HG02798 (cell line): Measurements from ENCODE around the gene CASP10.
"Not testable (repeated sequence)": the region's sequence is repeated elsewhere in the genome, so short reads cannot be mapped to it uniquely, and the experiment has no call there.

Source experiments
- ATAC-seq: cut with Tn5 transposase; IDR thresholded peaks from one replicate; pipeline ENCODE4 v1.9.1; 2021; ENCODE audit warnings: mild to moderate bottlenecking; ENCODE audit not compliant: unreplicated experiment, poor library complexity

Gene CASP10, protein sequence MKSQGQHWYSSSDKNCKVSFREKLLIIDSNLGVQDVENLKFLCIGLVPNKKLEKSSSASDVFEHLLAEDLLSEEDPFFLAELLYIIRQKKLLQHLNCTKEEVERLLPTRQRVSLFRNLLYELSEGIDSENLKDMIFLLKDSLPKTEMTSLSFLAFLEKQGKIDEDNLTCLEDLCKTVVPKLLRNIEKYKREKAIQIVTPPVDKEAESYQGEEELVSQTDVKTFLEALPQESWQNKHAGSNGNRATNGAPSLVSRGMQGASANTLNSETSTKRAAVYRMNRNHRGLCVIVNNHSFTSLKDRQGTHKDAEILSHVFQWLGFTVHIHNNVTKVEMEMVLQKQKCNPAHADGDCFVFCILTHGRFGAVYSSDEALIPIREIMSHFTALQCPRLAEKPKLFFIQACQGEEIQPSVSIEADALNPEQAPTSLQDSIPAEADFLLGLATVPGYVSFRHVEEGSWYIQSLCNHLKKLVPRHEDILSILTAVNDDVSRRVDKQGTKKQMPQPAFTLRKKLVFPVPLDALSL

DNA sequence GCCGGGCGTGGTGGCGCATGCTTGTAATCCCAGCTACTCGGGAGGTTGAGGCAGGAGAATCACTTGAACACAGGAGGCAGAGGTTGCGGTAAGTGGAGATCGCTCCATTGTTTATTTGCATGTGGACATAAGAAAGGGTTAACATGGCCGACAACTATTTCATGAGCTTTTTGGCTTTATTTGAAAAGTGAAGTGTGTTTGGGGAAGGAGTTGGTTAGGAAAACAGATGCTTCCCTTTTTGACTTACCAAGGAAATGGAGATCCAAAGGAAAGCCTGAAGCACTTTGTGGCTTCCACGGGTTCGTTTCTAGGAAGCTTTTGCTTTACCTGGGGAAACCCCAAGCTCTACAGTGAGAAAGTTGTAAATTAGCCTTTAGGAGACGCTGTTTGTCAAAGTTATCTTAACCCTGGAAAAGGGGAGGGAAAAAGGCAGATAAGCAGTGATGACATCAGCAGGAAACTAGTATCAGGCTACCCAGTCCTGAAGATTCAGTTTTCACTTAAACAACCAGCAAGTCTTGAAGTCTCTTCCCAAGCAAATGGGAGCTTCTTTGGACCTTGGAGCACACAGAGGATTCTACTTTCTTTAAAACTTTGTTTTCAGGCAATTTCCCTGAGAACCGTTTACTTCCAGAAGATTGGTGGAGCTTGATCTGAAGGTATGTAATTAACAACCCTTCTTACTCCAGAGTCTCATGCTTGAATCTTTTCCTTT, at the start of gene CASP10:
Gene CASP10 (plus strand): TSS at position 492 of the 715 bp plus-strand sequence. CDS start 2,637 bp downstream, outside the sequence.
- ATAC-seq: peak; percentile 90

DNA sequence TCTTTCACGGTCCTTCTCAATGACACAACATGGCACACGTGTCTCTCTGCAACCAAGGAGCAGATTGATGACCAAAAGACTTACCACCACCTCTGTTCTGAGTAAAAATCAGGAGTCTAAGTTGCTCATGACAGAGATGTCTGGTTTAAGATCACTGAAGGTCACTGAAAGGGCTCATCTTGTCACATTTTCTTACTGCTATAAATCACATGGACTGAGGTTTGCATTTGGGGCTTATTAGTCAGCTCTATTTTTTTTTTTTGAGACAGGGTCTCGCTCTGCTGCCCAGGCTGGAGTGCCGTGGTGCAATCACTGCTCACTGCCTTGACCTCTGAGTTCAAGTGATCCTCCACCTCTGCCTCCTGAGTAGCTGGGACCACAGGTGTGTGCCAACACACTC, 47.6 kb upstream of the CASP10 start:
- ATAC-seq: no peak

DNA sequence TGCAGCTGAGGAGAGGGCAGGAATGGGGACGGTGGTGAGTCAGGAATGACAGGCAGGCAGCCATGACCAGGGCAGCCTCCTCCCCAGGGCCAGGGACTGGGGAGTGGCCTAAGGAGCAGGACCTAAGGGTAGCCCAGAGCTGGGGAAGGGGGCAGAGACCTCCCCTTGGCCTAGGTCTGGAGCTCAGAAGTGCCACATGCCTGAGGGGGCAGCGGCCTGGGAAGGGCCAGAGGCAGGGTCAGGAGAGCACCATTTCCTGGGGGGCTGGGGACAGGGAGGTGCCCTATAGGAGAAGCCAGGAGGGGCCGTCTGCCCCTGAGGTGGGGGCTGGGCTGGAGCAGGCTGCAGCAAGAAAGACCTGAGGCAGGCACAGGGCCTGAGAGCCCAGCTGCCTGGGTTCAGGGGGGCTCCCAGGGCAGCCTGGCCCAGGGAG, 46.0 kb upstream of the CASP10 start:
- no peak for ATAC-seq

DNA sequence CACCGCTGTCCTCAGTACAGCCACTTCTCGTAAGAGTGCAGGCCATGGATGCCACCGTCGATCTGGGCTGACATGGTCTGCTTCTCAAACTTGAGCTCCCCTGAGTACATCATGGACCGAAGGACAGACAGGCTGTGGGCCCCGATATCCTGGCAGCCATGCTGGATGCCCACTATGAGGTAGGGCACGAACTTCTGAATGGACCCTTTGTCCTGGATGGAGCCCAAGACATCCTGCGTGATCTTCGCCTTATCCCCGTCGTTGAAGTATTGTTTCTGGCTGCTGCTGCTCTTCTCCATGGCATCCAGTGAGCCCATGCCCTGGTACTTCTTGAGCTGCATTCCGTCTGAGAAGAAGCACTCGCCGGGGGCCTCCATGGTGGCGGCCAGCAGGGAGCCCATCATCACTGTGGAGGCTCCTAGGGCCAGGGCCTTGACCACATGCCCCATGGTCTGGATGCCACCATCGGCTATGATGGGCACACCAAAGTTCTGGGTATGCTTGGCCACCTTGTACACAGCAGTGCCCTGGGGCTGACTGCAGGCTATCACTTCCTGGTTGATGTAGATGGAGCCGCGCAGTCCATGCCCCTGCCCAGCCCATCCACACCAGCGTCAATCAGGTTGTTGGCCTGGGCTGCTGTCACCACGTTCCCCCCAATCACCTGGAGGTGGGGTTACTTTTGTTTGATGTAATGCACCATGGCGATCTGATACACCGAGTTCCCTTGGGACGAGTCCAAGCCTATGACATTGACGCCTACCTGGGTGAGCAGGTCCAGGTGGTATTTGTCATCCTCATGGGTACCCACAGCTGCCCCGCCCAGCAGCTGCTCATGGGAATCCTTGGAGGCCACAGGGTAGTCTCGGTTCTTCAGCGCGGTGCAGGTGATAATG, 45.2 kb upstream of the CASP10 start:
- no peak for ATAC-seq

DNA sequence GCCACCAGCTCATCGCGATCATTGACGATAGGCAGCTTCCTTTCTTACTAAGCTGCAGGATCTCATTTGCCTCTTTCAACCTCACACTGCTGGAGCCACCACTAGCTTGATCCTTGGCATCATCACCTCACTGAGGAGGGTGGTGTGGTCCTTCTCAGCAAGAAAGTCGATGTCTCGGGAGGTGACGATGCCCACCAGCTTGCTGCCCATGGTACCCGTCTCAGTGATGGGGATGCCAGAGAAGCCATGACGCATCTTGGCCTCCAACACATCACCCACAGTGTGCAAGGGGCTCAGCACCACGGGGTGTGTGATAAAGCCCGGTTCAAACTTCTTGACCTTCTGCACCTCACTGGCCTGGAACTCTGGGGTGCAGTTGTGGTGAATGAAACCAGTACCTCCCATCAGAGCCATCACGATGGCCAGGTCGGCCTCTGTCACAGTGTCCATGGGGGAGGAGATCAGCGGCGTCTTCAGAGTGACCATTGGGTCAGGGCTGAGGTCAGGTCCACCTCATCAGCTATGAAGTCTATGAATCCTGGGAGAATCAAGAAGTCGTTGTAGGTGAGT, 44.5 kb upstream of the CASP10 start:
- no peak for ATAC-seq

DNA sequence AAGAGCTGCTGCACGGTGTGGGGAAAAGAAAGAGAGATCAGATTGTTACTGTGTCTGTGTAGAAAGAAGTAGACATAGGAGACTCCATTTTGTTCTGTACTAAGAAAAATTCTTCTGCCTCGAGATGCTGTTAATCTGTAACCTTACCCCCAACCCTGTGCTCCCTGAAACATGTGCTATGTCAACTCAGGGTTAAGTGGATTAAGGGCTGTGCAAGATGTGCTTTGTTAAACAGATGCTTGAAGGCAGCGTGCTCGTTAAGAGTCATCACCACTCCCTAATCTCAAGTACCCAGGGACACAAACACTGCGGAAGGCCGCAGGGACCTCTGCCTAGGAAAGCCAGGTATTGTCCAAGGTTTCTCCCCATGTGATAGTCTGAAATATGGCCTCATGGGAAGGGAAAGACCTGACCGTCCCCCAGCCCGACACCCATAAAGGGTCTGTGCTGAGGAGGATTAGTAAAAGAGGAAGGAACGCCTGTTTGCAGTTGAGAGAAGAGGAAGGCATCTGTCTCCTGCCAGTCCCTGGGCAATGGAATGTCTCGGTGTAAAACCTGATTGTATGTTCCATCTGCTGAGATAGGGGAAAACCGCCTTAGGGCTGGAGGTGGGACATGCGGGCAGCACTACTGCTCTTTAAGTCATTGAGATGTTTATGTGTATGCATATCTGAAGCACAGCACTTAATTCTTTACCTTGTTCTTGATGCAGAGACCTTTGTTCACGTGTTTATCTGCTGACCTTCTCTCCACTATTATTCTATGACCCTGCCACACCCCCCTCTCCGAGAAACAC, 43.8 kb upstream of the CASP10 start:
- ATAC-seq: not testable (repeated sequence)

DNA sequence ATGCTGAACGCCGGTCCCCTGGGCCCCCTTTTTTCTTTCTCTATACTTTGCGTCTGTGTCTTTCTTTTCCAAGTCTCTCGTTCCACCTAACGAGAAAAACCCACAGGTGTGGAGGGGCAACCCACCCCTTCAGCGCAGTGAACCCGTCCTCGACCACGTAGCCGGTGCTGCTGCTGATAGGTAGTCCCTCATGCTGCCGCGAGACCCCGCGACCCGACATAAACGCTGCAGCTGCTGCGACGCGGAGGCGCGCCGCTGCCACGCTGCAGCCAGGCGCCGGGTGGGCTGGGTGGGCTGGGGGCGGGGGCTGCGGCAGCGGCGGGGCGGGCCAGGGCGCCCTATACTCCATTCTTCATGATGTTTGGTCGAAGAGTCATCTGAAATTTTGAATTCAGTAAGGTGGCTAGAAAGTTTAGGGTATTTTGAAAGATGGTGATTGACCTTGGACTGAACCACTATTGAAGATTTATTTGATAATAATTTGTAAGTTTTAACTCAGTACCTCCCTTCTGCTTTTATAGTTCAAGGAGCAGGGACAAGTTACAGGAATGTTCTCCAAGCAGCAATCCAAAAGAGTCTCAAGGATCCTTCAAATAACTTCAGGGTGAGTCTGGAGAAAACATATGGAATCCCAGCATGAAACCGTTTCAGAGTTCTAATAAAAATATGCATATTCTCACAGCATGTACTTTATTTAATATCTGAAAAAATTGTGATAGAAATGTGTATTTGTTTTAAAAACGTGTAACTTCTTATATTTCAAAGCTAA, 42.9 kb upstream of the CASP10 start:
- ATAC-seq: no peak

DNA sequence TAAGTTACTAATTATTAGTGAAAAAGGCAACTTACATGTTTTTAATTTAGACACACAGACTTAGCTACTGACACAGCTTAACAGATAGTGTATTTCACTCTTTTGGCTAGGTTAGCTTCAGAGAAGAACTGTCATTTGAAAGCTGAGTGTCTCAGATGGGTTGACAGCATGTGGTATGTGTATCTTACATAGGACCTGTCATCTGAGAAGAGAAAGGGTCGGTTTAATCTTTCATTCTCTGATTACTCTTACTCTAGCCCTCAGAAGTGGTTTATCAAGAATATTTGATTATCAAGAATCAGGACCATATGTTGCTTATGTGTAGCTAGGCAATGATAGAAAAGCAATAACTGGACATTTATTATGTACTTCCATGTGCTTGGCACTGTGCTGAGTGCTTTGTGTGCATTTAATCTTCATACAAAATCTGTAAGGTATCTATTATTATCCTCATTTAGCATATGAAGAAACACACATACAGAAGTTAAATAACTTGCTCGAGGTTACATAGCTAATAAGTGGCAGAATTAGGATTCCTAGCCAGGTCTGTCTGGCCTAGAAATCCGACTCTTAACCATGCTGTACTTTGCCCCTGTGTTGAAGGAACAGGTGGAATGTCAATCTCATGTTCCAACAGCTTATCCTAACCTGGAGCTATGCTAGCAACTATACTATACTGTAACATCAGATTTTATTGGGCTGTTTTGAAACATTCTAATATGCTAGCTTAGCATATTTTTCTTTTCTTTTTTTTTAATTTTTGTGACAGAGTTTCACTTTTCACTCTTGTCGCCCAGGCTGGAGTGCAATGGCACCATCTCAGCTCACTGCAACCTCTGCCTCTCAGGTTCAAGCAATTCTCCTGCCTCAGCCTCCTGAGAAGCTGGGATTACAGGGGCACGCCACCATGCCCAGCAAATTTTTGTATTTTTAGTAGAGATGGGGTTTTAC, 38.6 kb upstream of the CASP10 start:
- no peak for ATAC-seq

DNA sequence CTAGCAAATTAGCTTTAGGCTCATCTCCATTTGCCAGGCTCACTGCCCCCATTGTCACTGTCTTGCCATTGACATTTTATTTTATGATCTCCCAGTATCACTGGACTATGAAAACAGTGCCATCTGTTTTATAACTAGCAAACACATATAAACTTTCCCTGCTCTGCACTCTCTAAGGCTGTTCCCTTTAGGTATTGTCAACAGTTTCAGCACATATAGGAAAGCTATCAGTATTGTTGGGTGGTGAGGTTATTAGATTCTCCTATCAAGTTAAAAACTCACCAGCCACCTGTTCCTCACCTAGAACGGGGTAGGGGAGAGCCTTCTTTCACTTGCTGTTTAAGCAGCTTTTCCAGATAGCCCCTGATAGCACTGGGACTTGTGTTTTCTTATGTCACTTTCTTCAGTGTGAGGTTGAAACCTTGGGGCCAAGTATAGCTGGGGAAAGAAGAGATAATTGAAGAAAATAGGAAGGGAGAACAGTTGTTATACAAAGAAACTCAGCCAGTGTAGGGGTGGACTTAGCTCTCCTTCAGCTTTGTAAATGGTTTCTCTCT, 34.4 kb upstream of the CASP10 start:
- ATAC-seq: no peak

DNA sequence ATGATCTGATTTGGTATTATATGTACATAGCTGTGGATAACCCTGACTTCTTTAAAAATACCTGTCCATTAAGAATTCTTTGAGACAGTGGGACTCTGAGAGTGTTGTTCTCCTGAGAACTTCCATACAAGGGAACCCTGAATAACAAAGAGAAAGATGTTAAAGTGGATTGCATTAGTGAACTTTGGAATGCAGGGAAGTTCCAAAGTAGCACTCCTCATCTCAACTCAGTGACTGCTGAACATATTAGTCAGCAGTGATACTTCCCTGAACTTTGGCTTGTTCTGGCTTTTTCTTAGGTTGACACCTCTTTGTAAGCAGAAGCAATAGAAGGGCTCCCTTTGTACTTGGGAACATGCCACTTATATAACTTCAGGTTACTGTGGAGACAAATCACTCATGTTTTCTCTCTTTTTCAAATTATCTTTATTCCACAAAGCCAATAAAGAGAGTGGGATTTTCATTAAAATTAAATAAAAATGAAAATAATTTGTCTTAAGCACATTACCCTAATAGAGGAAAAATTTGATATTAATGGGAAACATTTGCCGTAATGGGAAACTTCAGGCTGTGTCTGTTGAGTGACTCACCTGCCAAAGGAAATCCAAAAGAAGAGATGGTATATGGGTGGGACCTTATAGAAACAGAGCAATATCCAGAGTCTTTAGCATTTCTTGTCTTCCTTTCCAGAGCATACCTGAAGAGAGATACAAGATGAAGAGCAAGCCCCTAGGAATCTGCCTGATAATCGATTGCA, 33.7 kb upstream of the CASP10 start:
- no peak for ATAC-seq

DNA sequence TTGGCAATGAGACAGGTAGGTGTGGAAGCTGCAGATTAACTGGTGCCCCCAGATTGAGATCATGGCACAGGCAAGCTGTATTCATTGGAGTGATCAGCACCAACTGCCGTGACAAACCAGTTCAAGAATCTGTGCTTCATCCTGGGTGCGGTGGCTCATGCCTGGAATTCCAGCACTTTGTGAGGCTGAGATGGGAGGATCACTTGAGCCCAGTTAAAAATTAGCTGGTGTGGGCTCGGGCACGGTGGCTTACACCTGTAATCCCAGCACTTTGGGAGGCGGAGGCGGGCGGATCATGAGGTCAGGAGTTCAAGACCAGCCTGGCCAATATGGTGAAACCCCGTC, 33.1 kb upstream of the CASP10 start:
- ATAC-seq: not testable (repeated sequence)

DNA sequence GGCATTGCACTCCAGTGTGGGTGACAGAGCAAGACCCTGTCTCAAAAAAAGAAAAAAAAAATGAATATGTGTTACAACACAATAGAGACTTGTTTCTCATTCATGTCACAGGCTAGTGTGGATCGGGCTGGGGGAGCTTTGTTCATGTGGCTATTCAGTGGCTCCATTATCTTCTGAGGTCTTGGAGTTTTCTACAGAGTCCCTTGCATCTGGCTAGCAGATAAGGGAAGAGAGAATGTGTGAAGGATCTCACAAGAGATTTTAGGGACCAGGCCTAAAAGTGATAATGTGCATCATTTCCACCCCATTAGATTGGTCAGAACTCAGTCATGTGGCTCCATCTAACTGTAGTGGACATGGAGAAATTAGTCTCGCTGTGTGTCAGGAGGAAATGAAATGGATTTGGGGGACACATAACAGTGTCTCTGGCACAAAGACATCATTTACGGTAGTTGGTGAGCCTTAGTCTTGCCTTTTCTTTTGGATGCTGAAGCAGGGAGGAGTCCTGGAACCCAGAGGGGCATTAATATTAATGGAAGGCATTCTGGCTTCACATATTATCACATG, 32.4 kb upstream of the CASP10 start:
- ATAC-seq: no peak

DNA sequence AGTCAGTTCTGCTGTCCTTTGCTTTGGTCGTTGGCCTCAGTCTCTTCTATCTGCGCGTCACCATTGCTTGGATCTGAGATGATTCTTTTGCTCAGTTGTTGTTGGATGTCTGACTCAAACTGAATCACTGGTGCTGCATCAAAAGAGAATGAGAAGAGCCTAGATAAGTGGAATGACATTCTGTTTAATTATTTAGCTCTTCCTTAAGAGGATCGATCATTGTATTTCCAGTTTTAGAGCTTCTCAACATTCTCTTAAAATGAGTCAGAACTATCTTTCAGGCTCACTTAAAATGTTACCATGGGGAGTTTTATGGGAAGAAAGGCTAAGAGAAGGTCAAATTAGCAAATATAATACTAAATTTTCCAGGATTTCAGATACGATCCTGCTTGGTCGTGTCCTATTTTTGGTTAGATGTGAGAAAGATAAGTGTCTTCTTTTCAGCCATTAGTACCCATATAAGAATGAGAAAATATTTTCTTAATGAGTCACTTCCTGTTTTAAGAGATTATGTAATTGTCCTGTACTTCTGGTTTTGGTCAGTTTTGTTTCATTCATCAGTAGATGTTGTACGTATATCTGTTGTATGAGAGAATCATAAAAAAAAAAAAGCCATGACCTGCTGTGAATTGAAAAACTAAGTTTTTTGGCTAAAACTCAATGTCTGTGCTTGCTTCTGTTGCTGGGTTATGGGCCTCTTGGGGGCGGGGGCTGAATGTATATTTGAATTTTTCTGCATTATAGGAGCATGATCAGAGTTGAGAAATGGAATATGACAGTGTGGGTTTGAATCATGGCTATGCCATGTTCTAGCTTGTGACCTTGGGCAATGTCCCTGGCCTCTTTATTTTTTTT, 31.6 kb upstream of the CASP10 start:
- peak; percentile 72 for ATAC-seq

DNA sequence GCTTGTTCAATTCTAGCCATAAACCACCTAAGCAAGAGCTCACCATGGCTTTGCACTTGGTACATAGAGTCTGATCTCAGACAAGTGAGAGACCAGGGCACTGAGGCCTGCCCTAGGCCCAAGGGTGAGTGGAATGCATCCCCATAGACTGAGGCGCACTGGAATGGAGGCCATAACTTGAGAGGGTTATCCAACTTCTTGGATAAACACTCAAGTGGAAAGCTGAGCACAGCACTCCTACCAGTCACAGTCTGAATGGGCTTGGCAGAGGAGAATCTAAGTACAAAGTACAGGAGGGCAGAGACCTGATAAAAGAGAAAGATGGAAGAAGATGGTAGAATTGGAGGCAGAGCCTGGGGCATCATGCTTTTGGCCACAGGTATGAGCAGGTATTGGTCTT, 30.4 kb upstream of the CASP10 start:
- ATAC-seq: no peak
